Transverse colon (tissue), 4 donors: ENCODE data around the gene NFKB1. TPM values are rescaled to one million over a fixed set of nuclear protein-coding genes. Genes with fewer than 3 reads are reported as not detected.

ENCODE experiments used
- DNase-seq: peaks from one replicate; pipeline ENCODE4 v3.0.0-alpha.2; 2019
- H3K27ac ChIP-seq, 4 donors: fragments of 200-600 bp; sonication (generic); 2 replicates each; pipeline ENCODE4 v1.5.1; 2016 to 2018; ENCODE audit warnings: inconsistent platforms in 4 of 4
- H3K27me3 ChIP-seq: fragments of 200-600 bp; sonication (generic); 2 replicates; pipeline ENCODE4 v1.5.1; 2017; ENCODE audit warnings: inconsistent platforms
- H3K36me3 ChIP-seq, 4 donors: fragments of 200-600 bp; sonication (generic); 2 replicates each; pipeline ENCODE4 v1.5.1; 2017 to 2019; ENCODE audit warnings: inconsistent platforms in 4 of 4
- H3K4me1 ChIP-seq, 4 donors: fragments of 200-600 bp; sonication (generic); 2 replicates each; pipeline ENCODE4 v1.5.1; 2017 to 2020; ENCODE audit warnings: inconsistent platforms in 4 of 4
- H3K4me3 ChIP-seq, 4 donors: fragments of 200-600 bp; sonication (generic); 1 replicate in 1 of 4; 2 replicates in 3 of 4; pipeline versions ENCODE4 v1.5.1 to v1.6.1; 2017 to 2019; ENCODE audit warnings: inconsistent platforms in 4 of 4
- H3K9me3 ChIP-seq, 2 donors: fragments of 200-600 bp; sonication (generic); 2 replicates each; pipeline ENCODE4 v1.5.1; 2017 to 2019; ENCODE audit warnings: inconsistent platforms in 2 of 2
- CTCF ChIP-seq, 5 experiments: fragments of 200-600 bp in 3 of 5; fragments of 450-650 bp in 2 of 5; sonication (generic) in 3 of 5; IDR thresholded peaks; 1 replicate in 2 of 5; 2 replicates in 3 of 5; pipeline ENCODE4 v1.5.1; 2016 to 2017; ENCODE audit warnings: antibody characterized with exemption in 5 of 5, inconsistent platforms in 3 of 5, mild to moderate bottlenecking in 2 of 5, moderate library complexity in 1 of 5
- EP300 ChIP-seq: sonication (generic); formaldehyde crosslinking; IDR thresholded peaks from one replicate; pipeline ENCODE4 v1.6.1; 2017; ENCODE audit warnings: antibody characterized with exemption, low read depth
- POLR2A ChIP-seq: fragments of 450-650 bp; IDR thresholded peaks from one replicate; pipeline ENCODE4 v1.6.1; 2016; ENCODE audit warnings: antibody characterized with exemption, mild to moderate bottlenecking, moderate library complexity
- POLR2AphosphoS5 ChIP-seq, 3 donors: sonication (generic); formaldehyde crosslinking; IDR thresholded peaks; one replicate each; pipeline ENCODE4 v1.6.1; 2016; ENCODE audit warnings: antibody characterized with exemption in 3 of 3
- WGBS, 2 donors: methylation state at CpG; one replicate each; pipeline ENCODE4 v1.1.5; 2018; ENCODE audit warnings: low coverage in 1 of 2; 5-methylcytosine and 5-hydroxymethylcytosine counted together
- in situ Hi-C, 4 donors: fragments of 200-750 bp; cut with MboI; loops; one replicate each; pipeline versions ENCODE4 v1.15.0 to v1.15.1; 2017; ENCODE audit warnings: low sequenced_read_pairs in 3 of 4, low pct_ligation_motif_present in 1 of 4, low pct_unique_long_range_greater_than_20kb in 1 of 4
- intact Hi-C: fragments of 100-400 bp; cut with DNase I; formaldehyde crosslinking; loops from one replicate; pipeline ENCODE4 v1.15.1; 2023; ENCODE audit warnings: low total_unique reads
- total RNA-seq, 4 donors: library from RNA; depleted of rRNA; stranded (reverse); fragments of >200 nt; gene quantifications; one replicate each; pipeline ENCODE4 v1.1.0, GENCODE V29; 2016

The NFKB1 gene
- total RNA-seq, 4 donors from 2014 or later: 20.9 to 35.8 (median 25.2) TPM

GRCh38 chr4:102533348-102533747, 32.2 kb downstream of the NFKB1 start:
- Histone ChIP-seq H3K27ac (no peak overlapping the region), H3K4me3 (no peak overlapping the region), H3K9me3 (no peaks in the 10 kb centered on the region), H3K36me3 (peaks cover 0 to 9% (median 3%) of the 10 kb centered on the region in 4 donors), H3K27me3 (no peaks in the 10 kb centered on the region), H3K4me1 (peaks cover 0 to 3% (median 0%) of the 10 kb centered on the region in 4 donors)
- TF ChIP-seq POLR2AphosphoS5 (IDR thresholded peaks at IDR 0.05): no peak
- no peak for TF ChIP-seq EP300
- no peak for TF ChIP-seq CTCF (IDR thresholded peaks at IDR 0.05)
- no peak for TF ChIP-seq POLR2A
- DNase-seq: no peak
- 52 to 67% methylated on average over 4 of the region's 4 CpGs for WGBS, 2 donors
- intact Hi-C loops (no loop called here), in situ Hi-C loops (no loop called here)

- in situ Hi-C loops (no loop called here), intact Hi-C loops (no loop called here)
- H3K36me3 ChIP-seq: peaks cover 0 to 9% (median 3%) of the 10 kb centered on the region in 4 donors
- no peak for DNase-seq
- H3K4me3 ChIP-seq: no peak overlapping the region
- H3K9me3 ChIP-seq: no peaks in the 10 kb centered on the region
- H3K4me1 ChIP-seq: peaks cover 0 to 3% (median 0%) of the 10 kb centered on the region in 4 donors
- no peak for TF ChIP-seq EP300
- TF ChIP-seq CTCF (IDR thresholded peaks at IDR 0.05): no peak
- TF ChIP-seq POLR2A: no peak
- TF ChIP-seq POLR2AphosphoS5 (IDR thresholded peaks at IDR 0.05): no peak
- H3K27ac ChIP-seq: peak overlapping the region in 1 of 4 donors; percentile 27
- H3K27me3 ChIP-seq: no peaks in the 10 kb centered on the region
- 69 to 85% methylated on average over 2 of the region's 2 CpGs for WGBS, 2 donors
Observed at GRCh38 chr4:102533904-102534303, 32.7 kb downstream of the NFKB1 start.

GRCh38 chr4:102534845-102535244, 33.7 kb downstream of the NFKB1 start:
- no peaks in the 10 kb centered on the region for H3K27me3 ChIP-seq
- no peak for DNase-seq
- no peaks in the 10 kb centered on the region for H3K9me3 ChIP-seq
- peaks cover 0 to 7% (median 3%) of the 10 kb centered on the region in 4 donors for H3K36me3 ChIP-seq
- 81% methylated on average over 2 of the region's 2 CpGs; no CpG with 5 or more reads in 1 of the 2 donors for whole genome bisulfite sequencing, 2 donors
- TF ChIP-seq POLR2AphosphoS5 (IDR thresholded peaks at IDR 0.05) (no peak), CTCF (IDR thresholded peaks at IDR 0.05) (no peak), POLR2A (no peak), EP300 (no peak)
- H3K4me3 ChIP-seq: no peak overlapping the region
- in situ Hi-C loops: no loop called here
- H3K4me1 ChIP-seq: peaks cover 0 to 3% (median 0%) of the 10 kb centered on the region in 4 donors
- intact Hi-C loops: no loop called here
- H3K27ac ChIP-seq: no peak overlapping the region

GRCh38 chr4:102535398-102536082, 34.4 kb downstream of the NFKB1 start:
- intact Hi-C loops: no loop called here
- 72 to 82% methylated on average over 4 of the region's 4 CpGs for WGBS, 2 donors
- in situ Hi-C loops: no loop called here

More at GRCh38 chr4:102535398-102536082, 34.4 kb downstream of the NFKB1 start:
- no peaks in the 10 kb centered on the region for H3K9me3 ChIP-seq
- TF ChIP-seq CTCF (IDR thresholded peaks at IDR 0.05) (no peak), POLR2A (no peak), EP300 (no peak), POLR2AphosphoS5 (IDR thresholded peaks at IDR 0.05) (no peak)
- peaks cover 0 to 3% (median 0%) of the 10 kb centered on the region in 4 donors for H3K4me1 ChIP-seq
- no peaks in the 10 kb centered on the region for H3K27me3 ChIP-seq
- no peak overlapping the region for H3K27ac ChIP-seq
- no peak for DNase-seq
- H3K36me3 ChIP-seq: peaks cover 0 to 3% (median 0%) of the 10 kb centered on the region in 4 donors
- no peak overlapping the region for H3K4me3 ChIP-seq
